Chondrocyte (in vitro differentiated cells): ENCODE measurements around the gene TSHZ2. TPM values are rescaled to one million over a fixed set of nuclear protein-coding genes. Genes with fewer than 3 reads are reported as not detected.

Experiments
- DNase-seq: peaks from one replicate; pipeline ENCODE4 v3.0.0; 2021; ENCODE audit warnings: mixed read lengths, low spot score
- H3K27ac Mint-ChIP-seq: one replicate; pipeline ENCODE4 v1.8.0; 2021; ENCODE audit warnings: mild to moderate bottlenecking, moderate library complexity, mixed read lengths; ENCODE audit not compliant: unreplicated experiment
- H3K27me3 Mint-ChIP-seq: 2 replicates; pipeline ENCODE4 v1.8.0; 2021; ENCODE audit warnings: low read depth, mixed read lengths
- H3K36me3 Mint-ChIP-seq: 2 replicates; pipeline ENCODE4 v1.8.0; 2021; ENCODE audit warnings: low read depth, mixed read lengths
- H3K4me1 Mint-ChIP-seq: 2 replicates; pipeline ENCODE4 v1.8.0; 2021; ENCODE audit warnings: low read depth, mild to moderate bottlenecking, mixed read lengths
- H3K4me3 Mint-ChIP-seq: one replicate; pipeline ENCODE4 v1.8.0; 2021; ENCODE audit warnings: mild to moderate bottlenecking, moderate library complexity, mixed read lengths; ENCODE audit not compliant: unreplicated experiment
- H3K9me3 Mint-ChIP-seq: 2 replicates; pipeline ENCODE4 v1.8.0; 2021; ENCODE audit warnings: low read depth, mixed read lengths
- total RNA-seq: library from RNA; stranded (reverse); gene quantifications from 3 replicates; pipeline ENCODE4 v1.2.1, GENCODE V29; 2021
- TF ChIP-seq, protein P1 (sequence below): fragments of 200-600 bp; sonication (generic); IDR thresholded peaks from 2 replicates; pipeline ENCODE4 v1.5.0; 2021; ENCODE audit warnings: antibody characterized with exemption, mild to moderate bottlenecking, moderate library complexity

The TSHZ2 gene
- total RNA-seq, 1 donor from 2014 or later = 0.37 TPM

DNA sequence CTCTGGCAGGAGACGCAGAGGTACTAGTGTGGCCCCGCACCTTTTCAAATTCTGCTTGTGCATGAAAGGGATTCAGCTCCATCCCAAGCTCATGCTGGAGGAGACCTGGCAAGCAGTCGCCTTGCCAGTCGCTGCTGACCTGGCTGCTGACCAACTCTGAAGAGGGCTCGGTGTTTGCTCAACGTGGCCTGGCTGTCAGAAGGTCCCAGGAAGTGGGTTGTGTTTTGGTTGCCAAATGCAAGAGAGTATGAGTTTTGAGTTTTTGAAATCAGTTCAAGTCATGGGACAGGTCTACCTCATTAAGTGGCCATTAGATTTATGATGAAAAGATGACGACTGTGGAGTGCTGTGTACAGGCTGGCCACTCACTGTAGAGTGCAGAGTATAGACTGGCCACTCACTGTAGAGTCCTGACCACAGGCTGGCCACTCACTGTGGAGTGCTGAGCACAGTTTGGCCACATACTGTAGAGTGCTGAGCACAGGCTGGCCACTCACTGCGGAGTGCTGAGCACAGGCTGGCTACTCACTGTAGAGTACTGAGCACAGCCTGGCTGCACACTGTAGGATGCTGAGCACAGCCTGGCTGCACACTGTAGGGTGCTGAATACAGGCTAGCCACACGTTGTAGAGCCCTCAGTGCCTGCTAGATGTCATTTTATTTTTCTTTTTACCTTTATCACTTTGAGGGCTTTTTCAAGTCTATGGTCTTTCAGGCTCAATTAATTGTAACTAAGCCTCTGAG, 427.6 kb downstream of the TSHZ2 start:
- Mint-ChIP-seq H3K36me3 (no peaks in the 10 kb centered on the region), H3K27me3 (peaks cover 4% of the 10 kb centered on the region), H3K4me3 (no peak overlapping the region), H3K27ac (no peak overlapping the region), H3K9me3 (peaks cover 5% of the 10 kb centered on the region), H3K4me1 (no peaks in the 10 kb centered on the region)
- TF ChIP-seq, protein P1, sequence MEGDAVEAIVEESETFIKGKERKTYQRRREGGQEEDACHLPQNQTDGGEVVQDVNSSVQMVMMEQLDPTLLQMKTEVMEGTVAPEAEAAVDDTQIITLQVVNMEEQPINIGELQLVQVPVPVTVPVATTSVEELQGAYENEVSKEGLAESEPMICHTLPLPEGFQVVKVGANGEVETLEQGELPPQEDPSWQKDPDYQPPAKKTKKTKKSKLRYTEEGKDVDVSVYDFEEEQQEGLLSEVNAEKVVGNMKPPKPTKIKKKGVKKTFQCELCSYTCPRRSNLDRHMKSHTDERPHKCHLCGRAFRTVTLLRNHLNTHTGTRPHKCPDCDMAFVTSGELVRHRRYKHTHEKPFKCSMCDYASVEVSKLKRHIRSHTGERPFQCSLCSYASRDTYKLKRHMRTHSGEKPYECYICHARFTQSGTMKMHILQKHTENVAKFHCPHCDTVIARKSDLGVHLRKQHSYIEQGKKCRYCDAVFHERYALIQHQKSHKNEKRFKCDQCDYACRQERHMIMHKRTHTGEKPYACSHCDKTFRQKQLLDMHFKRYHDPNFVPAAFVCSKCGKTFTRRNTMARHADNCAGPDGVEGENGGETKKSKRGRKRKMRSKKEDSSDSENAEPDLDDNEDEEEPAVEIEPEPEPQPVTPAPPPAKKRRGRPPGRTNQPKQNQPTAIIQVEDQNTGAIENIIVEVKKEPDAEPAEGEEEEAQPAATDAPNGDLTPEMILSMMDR = no peak
- DNase-seq = no peak

GRCh38 chr20:53402233-53403005, 430.3 kb downstream of the TSHZ2 start:
- H3K4me1 Mint-ChIP-seq = no peaks in the 10 kb centered on the region
- H3K27ac Mint-ChIP-seq = no peak overlapping the region
- TF ChIP-seq, protein P1 = no peak
- H3K9me3 Mint-ChIP-seq = peaks cover 5% of the 10 kb centered on the region
- no peaks in the 10 kb centered on the region for H3K36me3 Mint-ChIP-seq
- H3K4me3 Mint-ChIP-seq = no peak overlapping the region
- peaks cover 8% of the 10 kb centered on the region for H3K27me3 Mint-ChIP-seq
- DNase-seq = no peak

GRCh38 chr20:53403029-53403428, 430.9 kb downstream of the TSHZ2 start:
- no peak for DNase-seq
- Mint-ChIP-seq H3K27ac (no peak overlapping the region), H3K4me3 (no peak overlapping the region), H3K9me3 (peaks cover 5% of the 10 kb centered on the region), H3K36me3 (no peaks in the 10 kb centered on the region), H3K4me1 (no peaks in the 10 kb centered on the region), H3K27me3 (peaks cover 9% of the 10 kb centered on the region)
- TF ChIP-seq, protein P1 = no peak

DNA sequence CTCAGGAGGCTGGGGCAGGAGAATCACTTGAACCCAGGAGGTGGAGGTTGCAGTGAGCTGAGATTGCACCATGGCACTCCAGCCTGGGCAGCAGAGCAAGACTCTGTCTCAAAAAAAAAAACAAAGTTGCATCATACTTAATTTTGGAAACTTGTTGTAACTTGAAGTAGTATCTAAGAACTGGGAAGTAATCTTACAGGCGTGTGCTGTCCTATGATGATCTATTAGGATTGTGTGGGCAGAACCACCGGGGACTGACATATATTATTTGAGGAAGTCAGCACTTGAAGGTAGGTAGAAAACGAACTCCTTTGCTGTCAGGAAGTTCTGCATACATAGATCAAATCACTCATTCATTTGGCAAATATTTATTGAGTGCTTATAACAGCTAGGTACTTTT, 433.0 kb downstream of the TSHZ2 start:
- TF ChIP-seq, protein P1 = no peak
- no peak for DNase-seq
- Mint-ChIP-seq H3K4me3 (no peak overlapping the region), H3K36me3 (no peaks in the 10 kb centered on the region), H3K27me3 (peaks cover 11% of the 10 kb centered on the region), H3K9me3 (peaks cover 5% of the 10 kb centered on the region), H3K27ac (no peak overlapping the region), H3K4me1 (no peaks in the 10 kb centered on the region)

DNA sequence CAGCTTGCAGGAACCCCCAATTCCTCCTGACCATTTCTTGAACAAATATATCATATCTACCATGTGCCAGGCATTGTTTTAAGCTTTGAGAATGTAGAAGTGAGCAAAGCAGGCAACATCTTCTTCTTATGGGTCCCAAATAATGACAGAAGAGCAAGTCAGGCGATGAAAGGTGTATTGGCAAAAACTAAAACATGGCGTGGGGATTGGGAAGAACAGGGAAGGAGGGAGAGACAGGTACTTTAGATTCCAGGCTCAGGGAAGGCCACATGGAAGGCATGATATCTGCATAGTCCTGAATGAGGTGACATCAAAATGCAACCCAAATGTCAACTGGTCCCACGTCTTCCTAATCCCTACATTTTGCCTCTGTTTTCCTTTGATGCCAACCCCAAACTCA, 434.4 kb downstream of the TSHZ2 start:
- Mint-ChIP-seq H3K9me3 (peaks cover 5% of the 10 kb centered on the region), H3K4me1 (no peaks in the 10 kb centered on the region), H3K27me3 (peaks cover 10% of the 10 kb centered on the region), H3K4me3 (no peak overlapping the region), H3K27ac (no peak overlapping the region), H3K36me3 (no peaks in the 10 kb centered on the region)
- TF ChIP-seq, protein P1 = no peak
- DNase-seq = no peak
